DND-41 (cell line): ENCODE data around the gene CFB.

Experiments used
- CTCF ChIP-seq: IDR thresholded peaks from 2 replicates; pipeline ENCODE4 v1.5.1; 2012; ENCODE audit warnings: borderline replicate concordance, low read length, moderate library complexity, mild to moderate bottlenecking; ENCODE audit not compliant: poor library complexity, severe bottlenecking; ENCODE audit errors: extremely low read depth
- EZH2 ChIP-seq: IDR thresholded peaks from 3 replicates; pipeline ENCODE4 v1.6.1; 2012; ENCODE audit warnings: borderline replicate concordance, low read depth, mild to moderate bottlenecking, moderate library complexity, low read length, inconsistent platforms; ENCODE audit not compliant: severe bottlenecking

GRCh38 chr6:31901415-31901952, 44.4 kb upstream of the CFB start:
- TF ChIP-seq CTCF = no peak
- no peak for TF ChIP-seq EZH2
